GM23338 (cell line): Measurements from ENCODE around the gene NYAP2. TPM values are rescaled to one million over a fixed set of nuclear protein-coding genes. Genes with fewer than 3 reads are reported as not detected.

Experiments
- ATAC-seq: fragments of 200-7000 bp; cut with Tn5 transposase; 3 replicates; pipeline ENCODE4 v1.9.1; 2020
- DNase-seq: peaks from one replicate; pipeline ENCODE4 v3.0.0-alpha.2; 2015; ENCODE audit warnings: low spot score
- H2AFZ ChIP-seq: fragments of 200-600 bp; sonication (generic); 2 replicates; pipeline ENCODE4 v1.8.0; 2016; ENCODE audit warnings: antibody characterized with exemption, mild to moderate bottlenecking, moderate library complexity
- H3F3A ChIP-seq: fragments of 200-600 bp; sonication (generic); replicated peaks from 2 replicates; pipeline ENCODE4 v1.8.0; 2017; ENCODE audit warnings: antibody characterized with exemption, mixed run types, low read depth
- H3K27ac ChIP-seq: fragments of 200-600 bp; sonication (generic); 2 replicates; pipeline ENCODE4 v1.6.1; 2016; ENCODE audit warnings: low read depth
- H3K27me3 ChIP-seq: fragments of 200-600 bp; sonication (generic); 2 replicates; pipeline ENCODE4 v1.8.0; 2016; ENCODE audit warnings: mild to moderate bottlenecking, mixed run types, moderate library complexity; ENCODE audit not compliant: insufficient read depth
- H3K36me3 ChIP-seq: fragments of 200-600 bp; sonication (generic); 2 replicates; pipeline ENCODE4 v1.8.0; 2016; ENCODE audit warnings: mild to moderate bottlenecking; ENCODE audit not compliant: insufficient read depth
- H3K4me1 ChIP-seq: fragments of 200-600 bp; sonication (generic); 2 replicates; pipeline ENCODE4 v1.8.0; 2016; ENCODE audit warnings: mild to moderate bottlenecking, moderate library complexity; ENCODE audit not compliant: insufficient read depth
- H3K4me2 ChIP-seq: fragments of 200-600 bp; sonication (generic); 2 replicates; pipeline ENCODE4 v1.7.1; 2017; ENCODE audit warnings: mixed run types
- H3K4me3 ChIP-seq: fragments of 200-600 bp; sonication (generic); 2 replicates; pipeline ENCODE4 v1.6.1; 2016; ENCODE audit warnings: mixed run types
- H3K79me2 ChIP-seq: fragments of 200-600 bp; sonication (generic); replicated peaks from 2 replicates; pipeline ENCODE4 v1.8.0; 2017; ENCODE audit warnings: mild to moderate bottlenecking; ENCODE audit not compliant: insufficient read depth
- H3K9me2 ChIP-seq: fragments of 200-600 bp; sonication (generic); 2 replicates; pipeline ENCODE4 v1.8.0; 2017; ENCODE audit not compliant: insufficient read depth
- H4K20me1 ChIP-seq: fragments of 200-600 bp; sonication (generic); replicated peaks from 2 replicates; pipeline ENCODE4 v1.8.0; 2017; ENCODE audit warnings: mild to moderate bottlenecking; ENCODE audit not compliant: insufficient read depth
- H3K27ac Mint-ChIP-seq: 2 replicates; pipeline ENCODE4 v1.8.0; 2020; ENCODE audit warnings: inconsistent platforms, mild to moderate bottlenecking, moderate library complexity, mixed read lengths
- H3K27me3 Mint-ChIP-seq: 3 replicates; pipeline ENCODE4 v1.8.0; 2022; ENCODE audit warnings: low read depth, mild to moderate bottlenecking, moderate library complexity, mixed read lengths, inconsistent platforms; ENCODE audit not compliant: insufficient read depth, poor library complexity
- H3K36me3 Mint-ChIP-seq: 3 replicates; pipeline ENCODE4 v1.8.0; 2021; ENCODE audit warnings: low read depth, mild to moderate bottlenecking, inconsistent platforms, moderate library complexity, mixed read lengths
- H3K4me1 Mint-ChIP-seq: 3 replicates; pipeline ENCODE4 v1.8.0; 2020; ENCODE audit warnings: mild to moderate bottlenecking, inconsistent platforms, mixed read lengths
- H3K4me3 Mint-ChIP-seq: 3 replicates; pipeline ENCODE4 v1.8.0; 2021; ENCODE audit warnings: moderate library complexity, mild to moderate bottlenecking, inconsistent platforms, mixed read lengths
- H3K9me3 Mint-ChIP-seq: 3 replicates; pipeline ENCODE4 v1.8.0; 2020; ENCODE audit warnings: moderate library complexity, mild to moderate bottlenecking, inconsistent platforms, mixed read lengths
- EZH2phosphoT487 ChIP-seq: fragments of 200-600 bp; sonication (generic); IDR thresholded peaks from one replicate; pipeline ENCODE4 v1.8.1; 2018; ENCODE audit warnings: antibody characterized with exemption; ENCODE audit not compliant: unreplicated experiment
- NANOG ChIP-seq: IDR thresholded peaks from 2 replicates; pipeline ENCODE4 v1.6.1; 2016; ENCODE audit warnings: antibody characterized with exemption, borderline replicate concordance
- ZNF331 ChIP-seq: fragments of 250-450 bp; sonication (Bioruptor Pico); IDR thresholded peaks from 2 replicates; pipeline ENCODE4 v1.5.0; 2020; ENCODE audit warnings: low read depth, mild to moderate bottlenecking, moderate library complexity
- polyA plus RNA-seq: library from polyadenylated mRNA; unstranded; fragments of >200 nt; fragmentation: Nextera tagmentation; extraction: Ambion mirVana; gene quantifications from 2 replicates; pipeline ENCODE4 v1.2.1, GENCODE V29; 2016
- total RNA-seq: library from RNA; depleted of rRNA; stranded (reverse); fragments of >200 nt; shearing (Covaris generic); gene quantifications from 2 replicates; pipeline ENCODE4 v1.2.3, GENCODE V29; 2014
- TF ChIP-seq, protein P1 (sequence below): fragments of 250-450 bp; sonication (Bioruptor Pico); IDR thresholded peaks from 2 replicates; pipeline ENCODE4 v1.5.0; 2020; ENCODE audit warnings: mild to moderate bottlenecking, moderate library complexity

Gene NYAP2
- total and polyA plus RNA-seq, 2 experiments from 2014 or later: not detected

GRCh38 chr2:225462945-225463344 lies 63.4 kb downstream of the NYAP2 start (continued):
- TF ChIP-seq, protein P1, sequence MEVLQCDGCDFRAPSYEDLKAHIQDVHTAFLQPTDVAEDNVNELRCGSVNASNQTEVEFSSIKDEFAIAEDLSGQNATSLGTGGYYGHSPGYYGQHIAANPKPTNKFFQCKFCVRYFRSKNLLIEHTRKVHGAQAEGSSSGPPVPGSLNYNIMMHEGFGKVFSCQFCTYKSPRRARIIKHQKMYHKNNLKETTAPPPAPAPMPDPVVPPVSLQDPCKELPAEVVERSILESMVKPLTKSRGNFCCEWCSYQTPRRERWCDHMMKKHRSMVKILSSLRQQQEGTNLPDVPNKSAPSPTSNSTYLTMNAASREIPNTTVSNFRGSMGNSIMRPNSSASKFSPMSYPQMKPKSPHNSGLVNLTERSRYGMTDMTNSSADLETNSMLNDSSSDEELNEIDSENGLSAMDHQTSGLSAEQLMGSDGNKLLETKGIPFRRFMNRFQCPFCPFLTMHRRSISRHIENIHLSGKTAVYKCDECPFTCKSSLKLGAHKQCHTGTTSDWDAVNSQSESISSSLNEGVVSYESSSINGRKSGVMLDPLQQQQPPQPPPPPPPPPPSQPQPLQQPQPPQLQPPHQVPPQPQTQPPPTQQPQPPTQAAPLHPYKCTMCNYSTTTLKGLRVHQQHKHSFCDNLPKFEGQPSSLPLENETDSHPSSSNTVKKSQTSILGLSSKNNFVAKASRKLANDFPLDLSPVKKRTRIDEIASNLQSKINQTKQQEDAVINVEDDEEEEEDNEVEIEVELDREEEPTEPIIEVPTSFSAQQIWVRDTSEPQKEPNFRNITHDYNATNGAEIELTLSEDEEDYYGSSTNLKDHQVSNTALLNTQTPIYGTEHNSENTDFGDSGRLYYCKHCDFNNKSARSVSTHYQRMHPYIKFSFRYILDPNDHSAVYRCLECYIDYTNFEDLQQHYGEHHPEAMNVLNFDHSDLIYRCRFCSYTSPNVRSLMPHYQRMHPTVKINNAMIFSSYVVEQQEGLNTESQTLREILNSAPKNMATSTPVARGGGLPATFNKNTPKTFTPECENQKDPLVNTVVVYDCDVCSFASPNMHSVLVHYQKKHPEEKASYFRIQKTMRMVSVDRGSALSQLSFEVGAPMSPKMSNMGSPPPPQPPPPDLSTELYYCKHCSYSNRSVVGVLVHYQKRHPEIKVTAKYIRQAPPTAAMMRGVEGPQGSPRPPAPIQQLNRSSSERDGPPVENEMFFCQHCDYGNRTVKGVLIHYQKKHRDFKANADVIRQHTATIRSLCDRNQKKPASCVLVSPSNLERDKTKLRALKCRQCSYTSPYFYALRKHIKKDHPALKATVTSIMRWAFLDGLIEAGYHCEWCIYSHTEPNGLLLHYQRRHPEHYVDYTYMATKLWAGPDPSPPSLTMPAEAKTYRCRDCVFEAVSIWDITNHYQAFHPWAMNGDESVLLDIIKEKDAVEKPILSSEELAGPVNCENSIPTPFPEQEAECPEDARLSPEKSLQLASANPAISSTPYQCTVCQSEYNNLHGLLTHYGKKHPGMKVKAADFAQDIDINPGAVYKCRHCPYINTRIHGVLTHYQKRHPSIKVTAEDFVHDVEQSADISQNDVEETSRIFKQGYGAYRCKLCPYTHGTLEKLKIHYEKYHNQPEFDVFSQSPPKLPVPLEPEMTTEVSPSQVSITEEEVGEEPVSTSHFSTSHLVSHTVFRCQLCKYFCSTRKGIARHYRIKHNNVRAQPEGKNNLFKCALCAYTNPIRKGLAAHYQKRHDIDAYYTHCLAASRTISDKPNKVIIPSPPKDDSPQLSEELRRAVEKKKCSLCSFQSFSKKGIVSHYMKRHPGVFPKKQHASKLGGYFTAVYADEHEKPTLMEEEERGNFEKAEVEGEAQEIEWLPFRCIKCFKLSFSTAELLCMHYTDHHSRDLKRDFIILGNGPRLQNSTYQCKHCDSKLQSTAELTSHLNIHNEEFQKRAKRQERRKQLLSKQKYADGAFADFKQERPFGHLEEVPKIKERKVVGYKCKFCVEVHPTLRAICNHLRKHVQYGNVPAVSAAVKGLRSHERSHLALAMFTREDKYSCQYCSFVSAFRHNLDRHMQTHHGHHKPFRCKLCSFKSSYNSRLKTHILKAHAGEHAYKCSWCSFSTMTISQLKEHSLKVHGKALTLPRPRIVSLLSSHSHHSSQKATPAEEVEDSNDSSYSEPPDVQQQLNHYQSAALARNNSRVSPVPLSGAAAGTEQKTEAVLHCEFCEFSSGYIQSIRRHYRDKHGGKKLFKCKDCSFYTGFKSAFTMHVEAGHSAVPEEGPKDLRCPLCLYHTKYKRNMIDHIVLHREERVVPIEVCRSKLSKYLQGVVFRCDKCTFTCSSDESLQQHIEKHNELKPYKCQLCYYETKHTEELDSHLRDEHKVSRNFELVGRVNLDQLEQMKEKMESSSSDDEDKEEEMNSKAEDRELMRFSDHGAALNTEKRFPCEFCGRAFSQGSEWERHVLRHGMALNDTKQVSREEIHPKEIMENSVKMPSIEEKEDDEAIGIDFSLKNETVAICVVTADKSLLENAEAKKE (CRISPR knock-in tag): no peak
- TF ChIP-seq ZNF331 (CRISPR knock-in tag): no peak

GRCh38 chr2:225463449-225463848 lies 63.9 kb downstream of the NYAP2 start:
- Histone ChIP-seq H3K4me3 (no peak overlapping the region), H3F3A (no peaks in the 10 kb centered on the region), H3K4me2 (no peak overlapping the region), H3K36me3 (no peaks in the 10 kb centered on the region), H3K27me3 (no peaks in the 10 kb centered on the region; the same call in 1 of the 2 replicates), H3K27ac (no peak overlapping the region), H3K79me2 (no peaks in the 10 kb centered on the region), H2AFZ (no peak overlapping the region), H3K9me2 (peaks cover 15% of the 10 kb centered on the region; the same call in 1 of the 2 replicates), H4K20me1 (no peaks in the 10 kb centered on the region), H3K4me1 (peaks cover 19% of the 10 kb centered on the region)
- H3K9me3 Mint-ChIP-seq: peaks cover 8% of the 10 kb centered on the region; the same call in 2 of the 3 replicates
- peaks cover 32% of the 10 kb centered on the region for H3K4me1 Mint-ChIP-seq
- DNase-seq: no peak
- H3K36me3 Mint-ChIP-seq: peaks cover 9% of the 10 kb centered on the region; the same call in 2 of the 3 replicates
- ATAC-seq: no peak
- no peak for TF ChIP-seq EZH2phosphoT487
- TF ChIP-seq NANOG: no peak
- H3K27me3 Mint-ChIP-seq: no peaks in the 10 kb centered on the region
- H3K4me3 Mint-ChIP-seq: no peak overlapping the region
- H3K27ac Mint-ChIP-seq: no peak overlapping the region
